Uterus (tissue), 4 donors: ENCODE measurements around the gene ATF7IP. TPM values are rescaled to one million over a fixed set of nuclear protein-coding genes. Genes with fewer than 3 reads are reported as not detected.
A peak's percentile ranks its signal among the peaks of the same experiment; 100 is the strongest.

Source experiments
- DNase-seq, 2 donors: peaks; one replicate each; pipeline ENCODE4 v3.0.0-alpha.2; 2019 to 2020
- H3K27ac ChIP-seq, 2 donors: fragments of 200-600 bp; sonication (generic); 1 replicate in 1 of 2; 2 replicates in 1 of 2; pipeline ENCODE4 v1.5.1; 2016 to 2018
- H3K27me3 ChIP-seq, 2 donors: fragments of 200-600 bp; sonication (generic); one replicate each; pipeline ENCODE4 v1.5.1; 2018 to 2019; ENCODE audit warnings: control low read depth in 1 of 2
- H3K36me3 ChIP-seq, 2 donors: fragments of 200-600 bp; sonication (generic); one replicate each; pipeline ENCODE4 v1.5.1; 2019; ENCODE audit warnings: control low read depth in 1 of 2
- H3K4me1 ChIP-seq, 2 donors: fragments of 200-600 bp; sonication (generic); one replicate each; pipeline ENCODE4 v1.5.1; 2018 to 2019; ENCODE audit warnings: control low read depth in 1 of 2
- H3K4me3 ChIP-seq, 2 donors: fragments of 200-600 bp; sonication (generic); 1 replicate in 1 of 2; 2 replicates in 1 of 2; pipeline ENCODE4 v1.5.1; 2018 to 2019; ENCODE audit warnings: mild to moderate bottlenecking in 1 of 2
- H3K9me3 ChIP-seq, 2 donors: fragments of 200-600 bp; sonication (generic); one replicate each; pipeline ENCODE4 v1.5.1; 2019; ENCODE audit warnings: control low read depth in 1 of 2
- POLR2A ChIP-seq, 2 donors: fragments of 450-650 bp; IDR thresholded peaks; one replicate each; pipeline ENCODE4 v1.6.1; 2016; ENCODE audit warnings: antibody characterized with exemption in 2 of 2, mild to moderate bottlenecking in 1 of 2, moderate library complexity in 1 of 2
- intact Hi-C: fragments of 100-400 bp; cut with DNase I; formaldehyde crosslinking; loops from one replicate; pipeline ENCODE4 v1.15.1; 2023; ENCODE audit warnings: low total_unique reads
- total RNA-seq, 4 donors: library from RNA; depleted of rRNA in 3 of 4; stranded (reverse); fragments of >200 nt in 3 of 4; gene quantifications; one replicate each; pipeline versions ENCODE4 v1.1.0 to v1.2.4, GENCODE V29; 2014 to 2023
- TF ChIP-seq, protein P1 (sequence below), 4 experiments: fragments of 200-600 bp in 2 of 4; fragments of 450-650 bp in 2 of 4; sonication (generic) in 2 of 4; IDR thresholded peaks; one replicate each; pipeline ENCODE4 v1.5.1; 2016 to 2019; ENCODE audit warnings: antibody characterized with exemption in 4 of 4, mild to moderate bottlenecking in 2 of 4, moderate library complexity in 1 of 4
- donor health status: DM: yes; HTN: yes; CAD: no.

Gene ATF7IP
- total RNA-seq, 4 donors from 2014 or later = 39.5 to 102 (median 65.6) TPM

DNA sequence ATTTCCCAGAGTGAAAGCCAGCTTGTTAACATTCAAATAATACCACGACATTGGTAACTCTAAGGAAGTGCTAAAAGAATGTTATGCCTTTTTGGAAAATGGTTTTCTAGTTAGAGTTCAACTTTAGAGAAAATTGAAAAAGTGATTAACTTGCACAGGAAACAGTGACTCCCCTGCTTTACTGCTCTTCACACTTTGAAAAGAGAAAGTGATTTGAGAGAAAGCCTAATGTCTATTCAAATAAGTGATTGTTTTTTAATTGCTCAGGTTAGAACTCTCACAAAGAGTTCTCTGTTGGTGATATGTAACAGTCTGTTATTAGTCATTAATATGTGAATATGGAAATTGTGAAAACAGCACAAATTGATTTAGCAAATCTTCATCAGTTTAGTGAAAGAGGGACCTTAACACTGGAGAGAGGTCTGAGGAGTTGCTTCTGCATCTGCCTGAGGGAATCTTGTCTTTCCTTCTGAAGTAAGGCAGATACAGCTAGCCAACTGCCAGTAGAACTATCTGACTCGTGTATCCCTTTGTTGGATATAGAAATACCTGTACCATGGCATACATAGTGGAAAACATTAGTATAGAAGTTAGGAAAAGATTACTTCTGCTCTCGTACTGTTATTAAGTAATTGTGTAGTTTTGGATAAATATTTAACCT is 25.5 kb downstream of the ATF7IP start:
- Histone ChIP-seq H3K9me3 (no peaks in the 10 kb centered on the region), H3K27ac (peak overlapping the region in 1 of 2 donors; percentile 31), H3K4me1 (peaks cover 0 to 13% of the 10 kb centered on the region in 2 donors), H3K27me3 (no peaks in the 10 kb centered on the region), H3K36me3 (no peaks in the 10 kb centered on the region), H3K4me3 (no peak overlapping the region)
- intact Hi-C loops = no loop called here
- TF ChIP-seq POLR2A (IDR thresholded peaks at IDR 0.05) = no peak
- TF ChIP-seq, protein P1, sequence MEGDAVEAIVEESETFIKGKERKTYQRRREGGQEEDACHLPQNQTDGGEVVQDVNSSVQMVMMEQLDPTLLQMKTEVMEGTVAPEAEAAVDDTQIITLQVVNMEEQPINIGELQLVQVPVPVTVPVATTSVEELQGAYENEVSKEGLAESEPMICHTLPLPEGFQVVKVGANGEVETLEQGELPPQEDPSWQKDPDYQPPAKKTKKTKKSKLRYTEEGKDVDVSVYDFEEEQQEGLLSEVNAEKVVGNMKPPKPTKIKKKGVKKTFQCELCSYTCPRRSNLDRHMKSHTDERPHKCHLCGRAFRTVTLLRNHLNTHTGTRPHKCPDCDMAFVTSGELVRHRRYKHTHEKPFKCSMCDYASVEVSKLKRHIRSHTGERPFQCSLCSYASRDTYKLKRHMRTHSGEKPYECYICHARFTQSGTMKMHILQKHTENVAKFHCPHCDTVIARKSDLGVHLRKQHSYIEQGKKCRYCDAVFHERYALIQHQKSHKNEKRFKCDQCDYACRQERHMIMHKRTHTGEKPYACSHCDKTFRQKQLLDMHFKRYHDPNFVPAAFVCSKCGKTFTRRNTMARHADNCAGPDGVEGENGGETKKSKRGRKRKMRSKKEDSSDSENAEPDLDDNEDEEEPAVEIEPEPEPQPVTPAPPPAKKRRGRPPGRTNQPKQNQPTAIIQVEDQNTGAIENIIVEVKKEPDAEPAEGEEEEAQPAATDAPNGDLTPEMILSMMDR (IDR thresholded peaks at IDR 0.05) = no peak
- DNase-seq = no peak

DNA sequence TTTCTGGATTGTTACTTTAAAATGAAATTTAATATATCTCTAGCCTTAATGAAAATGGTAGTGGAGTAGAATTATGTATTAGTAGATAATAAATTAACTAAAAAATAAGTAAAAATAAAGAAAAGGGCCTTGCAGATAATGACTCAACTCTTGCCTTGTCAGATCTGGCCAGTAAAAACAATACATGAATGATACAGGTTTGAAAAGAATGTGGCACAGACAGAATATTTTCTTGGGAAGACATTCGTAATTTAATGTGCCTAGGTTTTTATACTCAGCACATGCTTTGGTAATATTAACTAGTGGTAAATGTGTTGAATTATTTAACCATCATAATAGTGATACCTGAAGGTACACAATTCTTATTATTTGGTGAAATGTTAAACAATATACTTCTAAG is 28.3 kb downstream of the ATF7IP start:
- no peak overlapping the region for H3K4me3 ChIP-seq
- no peaks in the 10 kb centered on the region for H3K27me3 ChIP-seq
- TF ChIP-seq, protein P1 (IDR thresholded peaks at IDR 0.05) = no peak
- TF ChIP-seq POLR2A (IDR thresholded peaks at IDR 0.05) = no peak
- no peak for DNase-seq
- H3K4me1 ChIP-seq = peaks cover 0 to 13% of the 10 kb centered on the region in 2 donors
- H3K9me3 ChIP-seq = peaks cover 0 to under 1% of the 10 kb centered on the region in 2 donors
- peak overlapping the region; percentile 11 to 54 for H3K27ac ChIP-seq
- intact Hi-C loops = no loop called here
- no peaks in the 10 kb centered on the region for H3K36me3 ChIP-seq

DNA sequence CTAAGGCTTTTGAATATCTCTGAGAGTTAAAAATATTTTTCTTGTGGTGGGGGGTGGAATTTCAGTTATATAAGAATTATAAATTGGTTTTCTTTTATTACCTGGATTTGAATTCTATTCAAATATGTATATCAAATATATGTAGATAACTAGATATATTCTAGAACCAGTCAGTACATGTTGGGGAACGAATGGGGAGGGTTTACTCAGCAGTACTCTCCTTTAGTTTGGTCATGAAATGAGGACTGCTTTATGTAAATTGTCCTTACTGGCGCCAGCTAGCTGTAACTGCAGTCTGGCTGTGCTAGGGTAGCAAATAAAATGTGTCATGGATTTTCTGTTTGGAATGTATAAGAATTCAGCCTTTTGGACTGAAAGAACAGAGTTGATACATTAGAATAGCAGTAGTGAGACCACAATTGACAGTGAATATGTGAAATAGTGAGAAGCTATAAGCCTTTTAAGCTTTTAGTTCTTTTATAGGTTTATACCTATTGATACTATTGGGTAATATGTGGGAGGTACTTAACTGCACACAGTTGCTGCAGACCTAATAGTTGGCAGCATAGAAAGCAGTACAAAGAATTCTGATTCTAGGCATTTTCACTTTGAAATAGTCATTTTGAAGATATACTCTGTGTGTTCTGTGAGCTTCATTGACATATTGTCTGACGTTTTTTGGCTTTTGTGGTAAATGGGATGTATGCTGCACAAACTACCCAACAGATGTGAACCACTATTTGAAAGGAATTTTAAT is 29.0 kb downstream of the ATF7IP start:
- peak overlapping the region; percentile 11 to 54 for H3K27ac ChIP-seq
- peak in 1 of 2 donors; percentile 26 for DNase-seq
- intact Hi-C loops = no loop called here
- H3K9me3 ChIP-seq = peaks cover 0 to 8% of the 10 kb centered on the region in 2 donors
- no peak for TF ChIP-seq POLR2A (IDR thresholded peaks at IDR 0.05)
- TF ChIP-seq, protein P1 (IDR thresholded peaks at IDR 0.05) = peak in 2 of 4 experiments; percentile 18 to 29
- H3K4me3 ChIP-seq = no peak overlapping the region
- no peaks in the 10 kb centered on the region for H3K36me3 ChIP-seq
- H3K27me3 ChIP-seq = no peaks in the 10 kb centered on the region
- H3K4me1 ChIP-seq = peaks cover 0 to 13% of the 10 kb centered on the region in 2 donors

DNA sequence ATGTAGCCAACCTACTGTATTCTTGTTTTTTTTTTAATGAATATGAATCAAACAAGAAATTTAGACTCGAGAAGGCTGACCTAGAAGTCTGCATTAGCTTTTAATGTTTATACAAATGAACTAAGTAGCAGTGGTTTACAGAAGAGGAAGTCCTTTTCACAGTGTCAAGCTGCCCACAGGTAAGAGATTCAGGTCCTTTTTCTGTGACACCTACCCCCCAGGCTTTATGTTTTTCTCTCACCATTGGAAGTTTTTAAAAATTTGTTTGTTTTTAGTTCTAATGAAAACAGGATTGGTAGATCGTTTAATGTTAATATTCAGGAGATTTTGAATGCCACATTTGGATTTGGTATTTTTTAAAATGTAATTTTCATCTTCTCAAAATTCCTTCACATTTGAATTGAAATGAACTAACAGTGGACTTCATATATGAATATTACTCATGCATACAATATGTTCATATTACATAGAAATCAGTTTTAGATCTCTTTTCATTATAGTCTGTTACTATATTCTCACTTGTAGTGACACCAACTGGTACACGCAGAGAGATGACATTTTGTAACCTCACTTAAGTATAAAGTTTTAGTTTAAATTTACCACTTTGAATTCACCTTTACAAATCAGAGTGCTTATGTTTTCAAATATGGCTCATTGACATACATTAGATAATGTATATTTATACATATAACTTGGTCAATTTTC is 29.7 kb downstream of the ATF7IP start:
- TF ChIP-seq, protein P1 (IDR thresholded peaks at IDR 0.05) = no peak
- no peak for TF ChIP-seq POLR2A (IDR thresholded peaks at IDR 0.05)
- no peak overlapping the region for H3K4me3 ChIP-seq
- H3K27ac ChIP-seq = peak overlapping the region; percentile 11 to 54
- no peaks in the 10 kb centered on the region for H3K36me3 ChIP-seq
- DNase-seq = no peak
- H3K9me3 ChIP-seq = peaks cover 0 to 11% of the 10 kb centered on the region in 2 donors
- intact Hi-C loops = no loop called here
- H3K27me3 ChIP-seq = no peaks in the 10 kb centered on the region
- peaks cover 0 to 13% of the 10 kb centered on the region in 2 donors for H3K4me1 ChIP-seq
